ENCODE results near the gene COA7.
"Not testable (repeated sequence)": the region's sequence is repeated elsewhere in the genome, so short reads cannot be mapped to it uniquely, and the experiment has no call there.

COA7 gene

DNA sequence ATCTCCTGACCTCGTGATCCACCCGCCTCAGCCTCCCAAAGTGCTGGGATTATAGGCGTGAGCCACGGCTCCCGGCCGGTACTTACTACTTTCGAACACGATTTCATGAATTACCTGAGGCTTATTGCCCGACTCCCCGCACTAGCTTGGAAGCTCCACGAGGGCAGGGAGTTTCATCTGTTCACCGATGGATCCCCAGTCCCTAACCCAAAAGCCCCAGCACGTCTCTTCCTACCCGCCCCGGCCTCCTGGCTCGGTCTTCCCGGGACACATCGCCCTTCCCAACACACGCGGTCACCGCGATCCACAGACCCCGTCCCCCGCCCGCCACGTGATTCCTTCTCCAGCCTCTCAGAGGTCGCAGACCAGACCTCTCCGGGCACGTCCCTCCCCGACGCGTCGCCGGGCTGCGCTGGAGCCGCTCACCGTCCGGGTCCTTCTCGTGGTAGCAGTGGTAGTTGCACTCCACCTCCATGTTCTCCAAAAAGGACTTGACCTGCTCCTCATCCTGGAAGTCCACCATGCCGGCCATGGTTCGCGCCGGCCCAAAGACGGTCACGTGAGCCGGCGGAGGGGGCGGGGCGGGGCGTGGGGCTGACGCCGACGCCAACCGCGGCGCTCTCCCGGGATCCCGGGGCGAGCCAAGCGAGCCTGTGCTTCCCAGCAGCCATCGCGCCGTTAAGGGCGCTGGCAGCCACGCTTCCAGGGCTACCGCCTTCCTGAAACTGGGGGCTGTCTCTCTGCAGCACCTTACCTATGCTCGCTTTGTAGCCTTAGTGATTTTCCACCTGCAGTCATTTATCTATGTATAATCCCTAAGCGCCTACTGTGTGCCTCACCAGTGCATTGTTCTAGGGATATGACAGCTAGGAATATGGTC lies at the start of gene COA7:
Gene COA7, minus strand, starts transcription at position 553 of the 880 bp plus-strand sequence. Its CDS starts 21 bp downstream, at position 532.
- DNase-seq: peak; percentile 87

DNA sequence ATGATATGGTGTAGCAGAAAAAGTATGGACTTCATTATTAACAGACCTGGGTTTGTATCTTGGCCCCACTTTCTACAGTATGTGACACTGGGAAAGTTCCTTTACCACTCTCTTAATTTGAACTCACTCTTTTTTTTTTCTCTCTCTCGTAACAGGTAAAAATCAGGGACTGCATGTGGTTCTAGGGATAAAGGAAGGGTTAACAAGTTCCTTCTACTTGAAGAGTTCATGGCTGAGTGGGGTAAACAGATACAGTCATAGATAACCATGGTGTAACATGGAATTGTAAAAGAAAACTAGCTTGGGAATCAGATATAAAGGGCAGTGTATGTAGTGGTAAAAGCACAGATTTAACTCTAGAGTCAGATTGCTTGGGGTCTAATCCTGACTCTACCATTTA lies 49.3 kb upstream of the COA7 start:
- no peak for DNase-seq

DNA sequence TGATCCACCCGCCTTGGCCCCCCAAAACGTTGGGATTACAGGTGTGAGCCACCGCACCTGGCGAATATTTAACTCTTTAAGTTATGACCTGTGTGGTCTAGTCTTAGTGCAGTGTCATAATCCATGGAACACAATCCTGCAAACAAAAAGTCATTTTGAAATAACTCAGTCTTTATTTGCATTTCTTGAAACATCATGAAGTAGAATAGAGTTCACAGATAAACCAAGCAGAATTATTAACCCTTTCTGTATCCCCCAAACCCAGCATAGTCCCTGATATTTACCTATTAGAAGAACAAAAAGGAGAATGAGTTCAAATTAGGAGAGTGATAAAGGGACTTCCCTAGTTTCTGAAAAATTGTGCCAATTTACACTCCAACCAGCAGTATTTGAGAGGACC lies 48.0 kb upstream of the COA7 start:
- DNase-seq: no peak

DNA sequence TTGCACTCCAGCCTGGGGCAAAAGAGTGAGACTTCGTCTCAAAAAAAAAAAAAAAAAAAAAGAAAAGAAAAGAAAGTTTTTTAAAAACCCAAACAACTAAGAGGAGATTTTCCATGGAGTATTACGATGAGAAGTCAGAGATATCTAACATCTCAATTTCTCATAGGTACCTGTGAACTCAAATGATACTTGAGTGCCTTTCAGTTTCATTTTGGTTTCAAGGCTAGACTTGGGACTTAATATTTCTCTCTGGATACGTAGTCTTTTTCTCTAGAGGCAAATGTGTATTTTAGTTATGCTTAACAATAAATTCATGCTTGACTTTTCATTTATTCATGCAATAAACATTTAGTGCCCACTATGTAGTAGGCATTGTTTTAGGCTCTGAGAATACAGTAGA lies 43.1 kb upstream of the COA7 start:
- no peak for DNase-seq

DNA sequence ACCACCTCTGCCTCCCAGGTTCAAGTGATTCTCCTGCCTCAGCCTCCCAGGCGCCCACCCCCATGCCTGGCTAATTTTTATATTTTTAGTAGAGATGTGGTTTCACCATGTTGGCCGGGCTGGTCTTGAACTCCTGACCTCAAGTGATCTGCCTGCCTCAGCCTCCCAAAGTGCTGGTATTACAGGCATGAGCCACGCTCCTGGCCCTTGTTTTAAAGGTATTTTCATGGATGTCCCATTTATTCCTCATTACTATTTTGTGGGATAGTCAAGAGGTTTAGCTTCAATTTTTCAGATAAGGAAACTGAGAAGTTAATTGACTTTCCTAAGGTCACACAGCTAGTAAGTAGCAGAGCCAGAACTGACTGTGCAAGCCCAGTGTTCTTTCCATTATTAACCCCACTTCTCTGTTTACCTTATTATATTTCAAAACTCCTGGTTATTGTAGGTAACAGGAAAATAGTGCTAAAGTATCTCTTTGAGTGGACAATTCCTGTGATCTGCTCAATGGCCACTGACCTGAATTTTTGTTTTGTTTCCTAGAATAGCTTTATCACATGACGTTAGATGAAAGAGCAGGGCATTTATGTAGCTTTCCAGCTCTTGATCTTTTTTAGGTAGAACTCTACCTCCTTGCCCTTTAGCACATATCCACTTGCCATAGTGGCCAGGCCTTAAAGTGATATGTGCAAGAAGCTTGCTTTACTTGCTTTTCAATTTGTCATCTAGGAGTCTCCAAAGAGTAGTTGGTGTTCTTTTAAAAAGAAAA lies 41.7 kb upstream of the COA7 start:
- no peak for DNase-seq

DNA sequence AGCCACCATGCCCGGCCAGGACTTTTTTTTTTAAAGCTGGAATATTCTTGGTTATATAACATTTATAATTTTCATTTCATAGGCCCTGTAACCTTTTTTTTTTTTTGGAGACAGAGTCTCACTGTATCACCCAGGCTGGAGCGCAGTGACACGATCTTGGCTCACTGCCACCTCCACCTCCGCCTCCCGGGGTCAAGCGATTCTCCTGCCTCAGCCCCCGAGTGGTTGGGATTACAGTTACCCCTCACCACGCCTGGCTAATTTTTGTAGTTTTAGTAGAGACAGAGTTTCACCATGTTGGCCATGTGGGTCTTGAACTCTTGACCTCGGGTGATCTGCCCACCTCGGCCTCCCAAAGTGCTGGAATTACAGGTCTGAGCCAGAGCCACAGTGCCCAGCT lies 40.7 kb upstream of the COA7 start:
- DNase-seq: no peak

DNA sequence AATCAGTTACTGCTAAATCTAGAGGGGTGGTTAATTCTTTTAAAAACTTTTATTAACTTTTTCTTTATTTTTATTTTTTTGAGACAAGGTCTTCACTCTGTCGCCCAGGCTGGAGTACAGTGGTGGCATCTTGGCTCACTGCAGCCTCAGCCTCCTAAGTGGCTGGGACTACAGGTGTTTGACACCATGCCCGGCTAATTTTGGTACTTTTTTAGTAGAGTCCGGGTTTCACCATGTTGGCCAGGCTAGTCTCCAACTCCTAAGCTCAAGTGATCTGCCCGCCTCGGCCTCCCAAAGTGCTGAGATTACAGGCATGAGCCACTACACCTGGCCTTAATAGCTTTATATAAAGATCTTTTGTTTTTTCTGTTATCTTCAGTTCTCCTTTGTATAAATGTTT lies 40.0 kb upstream of the COA7 start:
- DNase-seq: no peak

DNA sequence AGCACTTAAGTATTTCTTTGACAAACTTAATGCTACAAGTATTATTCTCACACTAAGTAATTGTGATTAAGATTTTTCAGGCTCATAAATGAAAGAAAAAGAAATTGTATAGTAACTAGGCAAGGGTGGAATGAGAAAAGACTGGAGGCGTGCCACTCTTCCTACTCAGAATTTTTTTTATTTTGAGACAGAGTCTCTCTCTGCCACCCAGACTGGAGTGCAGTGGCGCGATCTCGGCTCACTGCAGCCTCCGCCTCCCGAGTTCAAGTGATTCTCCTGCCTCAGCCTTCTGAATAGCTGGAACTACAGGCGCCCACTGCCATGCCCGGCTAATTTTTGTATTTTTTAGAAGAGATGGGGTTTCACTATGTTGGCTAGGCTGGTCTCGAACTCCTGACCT lies 37.2 kb upstream of the COA7 start:
- not testable (repeated sequence) for DNase-seq

DNA sequence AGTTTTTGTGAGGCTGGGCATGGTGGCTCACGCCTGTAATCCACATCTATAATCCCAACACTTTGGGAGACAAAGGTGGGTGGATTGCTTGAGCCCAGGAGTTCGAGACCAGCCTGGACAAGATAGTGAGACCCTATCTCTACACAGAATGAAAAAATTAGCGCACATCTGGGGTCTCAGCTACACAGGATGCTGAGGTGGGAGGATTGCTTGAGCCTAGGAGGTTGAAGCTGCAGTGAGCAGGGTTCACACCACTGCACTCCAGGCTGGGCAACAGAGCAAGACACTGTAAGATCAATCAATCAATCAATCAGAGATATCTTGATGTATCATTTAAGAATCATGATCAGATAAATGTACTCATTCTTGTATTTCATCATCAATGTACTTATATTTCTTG lies 35.2 kb upstream of the COA7 start:
- no peak for DNase-seq

DNA sequence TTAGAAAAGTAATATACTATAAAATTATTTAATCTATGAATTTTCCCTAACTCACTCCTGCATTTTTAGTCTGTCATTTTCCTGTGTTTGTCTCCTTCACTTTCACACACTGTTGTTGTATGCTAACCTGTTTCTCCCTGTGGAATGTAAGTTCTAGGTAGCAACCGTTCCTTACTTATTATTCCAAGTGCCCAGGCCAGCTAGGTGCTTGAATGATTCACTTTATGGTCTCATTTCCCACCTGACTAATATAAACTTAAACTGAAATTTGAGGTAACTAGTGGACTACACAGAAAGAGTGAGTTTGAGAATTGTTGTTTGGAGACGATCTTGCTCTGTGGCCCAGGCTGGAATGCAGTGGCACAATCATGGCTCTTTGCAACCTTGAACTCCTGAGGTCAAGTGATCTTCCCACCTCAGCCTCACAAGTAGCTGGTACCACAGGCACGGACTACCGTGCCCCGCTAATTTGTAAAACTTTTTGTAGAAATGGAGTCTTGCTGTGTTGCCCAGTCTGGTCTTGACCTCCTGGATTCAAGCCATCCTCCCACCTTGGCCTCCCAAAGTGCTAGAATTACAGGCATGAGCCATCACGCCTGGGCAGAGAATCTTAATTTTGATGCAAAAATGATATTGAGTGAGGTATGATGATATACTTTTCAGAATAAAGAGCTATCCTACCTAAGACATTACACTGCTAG lies 30.0 kb upstream of the COA7 start:
- DNase-seq: no peak

DNA sequence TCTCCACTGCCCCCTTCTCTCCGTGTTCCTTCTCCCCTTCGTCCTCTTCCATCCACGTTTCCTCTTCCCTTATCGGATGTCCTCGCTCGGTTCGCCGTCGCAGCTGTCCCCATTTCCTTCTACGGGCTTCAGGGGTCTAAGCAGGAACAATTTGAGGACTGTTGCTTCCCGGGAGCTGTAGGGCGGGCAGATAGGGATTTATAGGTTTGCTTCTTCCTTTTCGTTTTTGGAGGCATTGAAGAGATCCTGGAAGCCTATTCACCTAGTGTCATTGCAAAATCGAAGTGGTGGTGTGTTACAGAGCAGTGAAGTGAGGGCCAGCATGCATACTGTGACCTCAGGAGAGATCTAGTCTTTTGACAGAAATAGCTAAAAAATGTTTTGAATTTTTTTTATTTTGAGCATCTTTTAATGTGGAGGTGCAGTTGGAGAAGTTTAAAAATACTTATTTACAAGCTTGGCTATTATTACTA lies 29.0 kb upstream of the COA7 start:
- no peak for DNase-seq

DNA sequence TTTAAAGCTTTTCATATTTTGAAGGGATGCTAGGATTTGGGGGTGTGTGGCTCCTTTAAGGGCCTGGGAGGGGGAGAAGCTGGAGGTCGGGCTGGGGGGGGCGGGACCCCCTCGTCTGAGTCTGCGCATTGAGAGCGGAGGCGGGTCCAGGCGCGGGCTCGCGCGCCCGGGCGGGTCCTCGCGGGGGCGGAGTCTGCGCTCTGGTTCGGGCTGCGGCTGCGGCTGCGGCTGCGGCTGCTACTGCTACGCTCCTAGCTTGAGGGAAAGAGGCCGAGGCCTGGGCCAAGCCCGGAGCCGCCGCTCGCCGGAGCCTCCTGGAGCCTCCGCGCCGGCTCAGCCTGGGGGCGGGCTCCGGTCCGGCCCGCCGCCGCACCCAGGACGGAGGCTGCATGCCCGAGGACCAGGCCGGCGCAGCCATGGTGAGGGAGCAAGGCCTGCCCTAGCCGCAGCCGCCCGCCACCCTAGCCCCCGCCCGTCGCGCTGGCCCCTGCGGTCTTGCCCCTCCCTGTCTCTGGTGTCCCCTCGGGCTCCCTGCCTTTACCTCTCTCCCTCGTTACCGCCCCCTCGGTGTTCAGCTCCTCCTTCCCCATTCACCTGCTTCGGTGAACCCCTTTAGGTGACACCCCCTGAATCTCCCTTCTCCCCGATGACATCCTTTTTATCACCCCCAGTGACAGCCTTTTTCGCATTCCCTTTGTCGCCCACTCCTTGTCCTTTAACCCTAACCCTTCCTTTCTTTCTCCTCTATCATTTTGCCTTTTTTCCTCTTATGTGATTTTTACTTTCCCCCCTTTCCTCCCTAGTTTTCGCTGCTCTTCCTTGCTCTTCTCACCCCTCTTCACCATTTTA lies 28.3 kb upstream of the COA7 start, which contains the start of gene ZYG11B:
Gene ZYG11B, plus strand, starts transcription at position 189 of the 849 bp plus-strand sequence. Its CDS starts 201 bp downstream, at position 390.
- peak; percentile 93 for DNase-seq

DNA sequence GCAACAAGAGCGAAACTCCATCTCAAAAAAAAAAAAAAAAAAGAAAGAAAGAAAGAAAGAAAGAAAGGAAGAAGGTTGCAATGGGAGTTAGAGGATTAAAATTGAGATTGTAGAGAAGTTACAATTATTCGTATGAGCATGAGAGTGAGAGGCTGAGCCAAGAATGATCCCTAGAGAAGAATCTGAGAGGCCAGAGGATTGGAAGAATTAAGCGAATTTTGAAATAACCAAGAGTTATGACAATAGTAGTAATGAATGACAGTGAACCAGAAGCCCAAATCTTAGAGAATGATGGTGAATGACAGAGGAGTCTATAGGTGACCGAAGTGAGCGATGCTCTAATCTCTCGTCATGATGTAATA lies 27.7 kb upstream of the COA7 start:
- DNase-seq: no peak

DNA sequence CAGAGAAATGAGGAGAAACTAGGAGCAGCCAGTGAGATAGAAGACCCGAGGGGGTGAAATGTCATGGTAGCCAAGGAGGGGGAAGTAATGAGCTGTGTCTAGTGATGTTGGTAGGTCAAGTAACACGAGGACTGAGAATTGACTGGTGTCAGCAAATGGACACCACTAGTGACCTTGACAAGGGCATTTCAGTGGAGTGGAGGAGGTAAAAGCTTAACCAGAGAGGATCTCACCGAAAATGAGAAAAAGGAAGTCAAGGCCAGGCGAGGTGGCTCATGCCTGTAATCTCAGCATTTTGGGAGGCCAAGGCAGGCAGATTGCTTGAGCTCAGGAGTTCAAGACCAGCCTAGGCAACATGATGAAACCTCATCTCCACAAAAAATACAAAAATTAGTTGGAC lies 25.1 kb upstream of the COA7 start:
- no peak for DNase-seq

DNA sequence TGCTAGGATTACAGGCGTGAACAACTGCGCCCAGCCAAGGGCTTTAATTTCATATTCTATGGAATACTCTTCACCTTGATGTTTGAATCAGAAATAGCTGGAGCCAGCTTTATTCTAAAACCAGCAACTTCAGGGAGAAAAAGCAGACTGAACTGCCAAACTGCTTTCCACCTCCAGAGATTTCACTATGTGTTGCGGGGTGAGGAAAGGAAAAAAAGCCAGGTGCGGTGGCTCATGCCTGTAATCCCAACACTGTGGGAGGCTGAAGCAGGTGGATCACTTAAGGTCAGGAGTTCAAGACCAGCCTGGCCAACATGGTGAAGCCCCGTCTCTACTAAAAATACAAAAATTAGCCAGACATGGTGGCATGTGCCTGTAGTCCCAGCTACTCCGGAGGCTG lies 17.1 kb upstream of the COA7 start:
- not testable (repeated sequence) for DNase-seq

DNA sequence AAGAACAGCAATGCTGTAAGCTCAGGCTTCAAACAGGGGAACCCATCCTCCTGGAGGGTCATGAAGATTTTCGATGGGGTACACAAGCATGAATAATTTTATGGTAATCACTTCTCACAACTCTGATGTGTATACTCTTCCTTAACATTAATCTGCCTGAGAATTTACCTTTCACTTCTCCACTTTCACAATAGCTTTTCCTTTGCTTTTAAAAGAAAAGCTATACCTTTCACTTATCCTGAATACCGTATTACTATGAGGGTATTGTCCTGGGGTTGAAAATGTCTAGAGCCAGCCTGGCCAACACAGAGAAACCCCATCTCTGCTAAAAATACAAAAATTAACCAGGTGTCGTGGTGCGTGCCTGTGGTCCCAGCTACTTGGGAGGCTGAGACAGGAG lies 15.4 kb upstream of the COA7 start:
- no peak for DNase-seq

DNA sequence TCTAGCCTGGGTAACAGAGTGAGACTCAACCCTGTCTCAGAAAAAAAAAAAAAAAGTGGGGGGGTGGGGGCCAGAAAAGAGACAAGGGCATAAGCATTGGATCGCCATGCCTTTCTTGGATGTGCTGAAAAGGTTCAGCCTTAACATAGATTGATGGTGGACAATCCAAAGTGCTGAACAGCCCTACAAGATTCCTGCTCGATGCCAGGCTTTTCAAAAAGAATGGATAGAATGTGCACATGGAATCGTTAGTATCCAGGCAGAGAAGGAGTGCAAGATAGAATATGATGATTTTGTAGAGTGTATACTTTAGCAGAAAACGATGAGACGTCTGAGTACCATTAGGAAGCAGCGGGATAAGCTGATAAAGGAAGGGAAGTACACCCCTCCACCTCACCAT lies 10.9 kb upstream of the COA7 start:
- no peak for DNase-seq

DNA sequence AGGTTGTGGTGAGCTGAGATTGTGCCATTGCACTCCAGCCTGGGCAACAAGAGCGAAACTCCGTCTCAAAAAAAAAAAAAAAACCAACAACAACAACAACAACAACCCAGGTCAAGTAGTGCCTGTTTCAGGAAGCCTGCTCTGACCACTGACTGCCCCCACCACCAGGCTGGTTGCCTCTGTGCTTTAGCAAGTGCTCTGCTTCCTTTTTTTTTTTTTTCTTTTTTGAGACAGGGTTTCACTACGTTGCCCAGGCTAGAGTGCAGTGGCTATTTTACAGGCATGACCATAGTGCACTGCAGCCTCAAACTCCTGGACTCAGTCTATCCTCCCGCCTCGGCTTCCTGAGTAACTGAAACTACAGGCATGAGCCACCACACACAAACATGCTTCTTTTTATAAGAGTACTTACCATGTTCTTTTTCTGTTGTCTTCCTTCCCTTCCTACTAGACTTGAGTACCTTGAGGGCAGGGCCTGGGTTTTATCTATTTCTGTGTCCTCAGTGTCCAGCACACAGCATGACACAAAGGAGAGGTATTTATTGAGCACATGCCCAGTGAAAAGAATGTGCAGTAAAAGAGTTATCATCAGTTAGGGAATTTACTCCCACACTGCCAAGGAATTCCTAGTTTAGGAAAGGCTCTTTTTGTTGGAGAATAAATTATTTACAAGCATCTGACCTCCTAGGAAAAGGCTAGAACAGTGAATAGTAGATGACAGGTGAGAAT lies 9.9 kb upstream of the COA7 start:
- DNase-seq: no peak

DNA sequence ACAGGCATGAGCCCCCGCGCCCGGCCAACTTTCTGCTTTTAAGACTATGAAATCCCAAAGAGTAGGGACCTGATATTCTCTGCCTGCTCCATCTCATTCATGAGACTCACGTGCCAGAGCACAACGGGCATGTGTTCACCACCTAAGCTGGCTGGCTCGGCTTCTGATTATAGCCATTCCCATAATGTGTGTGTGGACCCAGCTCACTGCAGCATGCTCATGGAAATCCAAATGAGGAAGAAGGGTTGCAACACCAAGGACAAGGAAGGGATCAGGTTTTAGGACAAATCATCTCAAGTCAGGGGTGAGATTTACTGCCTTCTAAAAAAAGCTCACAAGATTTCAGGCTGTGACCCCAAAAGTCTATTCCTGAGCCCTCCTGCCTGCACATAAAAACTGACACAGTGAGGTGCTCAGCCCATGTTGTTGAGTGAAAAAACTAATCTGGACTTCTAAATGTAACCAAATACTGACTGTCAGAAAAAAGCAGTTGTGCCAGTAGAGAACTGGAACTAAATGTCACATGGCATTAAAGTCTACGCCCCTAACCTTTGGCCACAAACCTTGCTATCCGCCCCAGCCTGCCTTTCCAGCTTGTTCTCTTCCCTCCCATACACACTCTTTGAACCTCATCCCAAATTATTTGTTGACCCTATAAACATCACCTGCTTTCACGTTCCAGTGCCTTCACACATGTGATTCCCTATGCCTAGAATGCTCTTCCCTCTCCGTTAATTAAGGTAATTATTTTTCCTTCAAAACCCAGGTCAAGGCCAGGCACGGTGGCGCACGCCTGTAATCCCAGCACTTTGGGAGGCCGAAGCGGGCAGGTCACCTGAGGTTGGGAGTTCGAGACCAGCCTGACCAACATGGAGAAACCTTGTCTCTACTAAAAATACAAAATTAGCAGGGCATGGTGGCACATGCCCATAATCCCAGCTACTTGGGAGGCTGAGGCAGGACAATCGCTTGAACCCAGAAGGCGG lies 9.1 kb upstream of the COA7 start:
- no peak for DNase-seq

DNA sequence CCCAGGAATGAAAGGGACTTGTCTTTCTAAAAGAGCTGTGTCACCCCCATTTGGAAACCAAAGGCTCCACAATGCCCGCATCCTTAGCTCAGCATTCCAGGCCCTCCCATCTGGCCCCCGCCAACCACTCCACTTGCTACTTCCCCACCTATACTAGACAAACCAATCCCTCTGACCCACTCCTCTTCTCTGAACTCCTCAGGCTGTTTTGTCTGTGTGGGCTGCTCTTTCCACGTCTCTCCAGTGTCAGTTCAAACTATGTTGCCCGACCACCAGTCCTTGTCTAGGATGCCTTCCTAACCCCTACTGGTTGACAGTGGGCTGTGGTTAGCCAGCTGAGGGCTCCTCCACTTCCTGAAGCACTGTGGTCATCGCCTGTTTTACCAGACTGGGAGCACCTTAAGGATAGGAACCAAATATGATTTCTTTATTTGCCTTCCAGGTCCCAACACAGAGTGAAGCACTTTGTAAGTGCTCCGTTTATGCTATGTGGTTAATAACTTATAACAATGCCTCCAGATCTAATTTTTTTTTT lies 8.1 kb upstream of the COA7 start:
- DNase-seq: no peak
